Fibroblast of villous mesenchyme (primary cell): Measurements from ENCODE around the gene PDP2. TPM values are rescaled to one million over a fixed set of nuclear protein-coding genes. Genes with fewer than 3 reads are reported as not detected.

ENCODE experiments used
- DNase-seq: peaks from one replicate; pipeline ENCODE4 v3.0.0-alpha.2; 2010; ENCODE audit warnings: low read depth
- H3K4me3 ChIP-seq: 2 replicates; pipeline ENCODE4 v1.5.1; 2011; ENCODE audit warnings: low read depth, mild to moderate bottlenecking, low read length
- total RNA-seq: library from RNA; depleted of rRNA; stranded (reverse); fragments of >200 nt; gene quantifications from 2 replicates; pipeline ENCODE4 v1.2.3, GENCODE V29; 2012
- TF ChIP-seq, protein P1 (sequence below): IDR thresholded peaks from 2 replicates; pipeline ENCODE4 v1.5.1; 2012; ENCODE audit warnings: low read depth, mild to moderate bottlenecking, low read length; ENCODE audit not compliant: insufficient read depth

PDP2 gene
- total RNA-seq, 1 donor: 25.9 TPM

DNA sequence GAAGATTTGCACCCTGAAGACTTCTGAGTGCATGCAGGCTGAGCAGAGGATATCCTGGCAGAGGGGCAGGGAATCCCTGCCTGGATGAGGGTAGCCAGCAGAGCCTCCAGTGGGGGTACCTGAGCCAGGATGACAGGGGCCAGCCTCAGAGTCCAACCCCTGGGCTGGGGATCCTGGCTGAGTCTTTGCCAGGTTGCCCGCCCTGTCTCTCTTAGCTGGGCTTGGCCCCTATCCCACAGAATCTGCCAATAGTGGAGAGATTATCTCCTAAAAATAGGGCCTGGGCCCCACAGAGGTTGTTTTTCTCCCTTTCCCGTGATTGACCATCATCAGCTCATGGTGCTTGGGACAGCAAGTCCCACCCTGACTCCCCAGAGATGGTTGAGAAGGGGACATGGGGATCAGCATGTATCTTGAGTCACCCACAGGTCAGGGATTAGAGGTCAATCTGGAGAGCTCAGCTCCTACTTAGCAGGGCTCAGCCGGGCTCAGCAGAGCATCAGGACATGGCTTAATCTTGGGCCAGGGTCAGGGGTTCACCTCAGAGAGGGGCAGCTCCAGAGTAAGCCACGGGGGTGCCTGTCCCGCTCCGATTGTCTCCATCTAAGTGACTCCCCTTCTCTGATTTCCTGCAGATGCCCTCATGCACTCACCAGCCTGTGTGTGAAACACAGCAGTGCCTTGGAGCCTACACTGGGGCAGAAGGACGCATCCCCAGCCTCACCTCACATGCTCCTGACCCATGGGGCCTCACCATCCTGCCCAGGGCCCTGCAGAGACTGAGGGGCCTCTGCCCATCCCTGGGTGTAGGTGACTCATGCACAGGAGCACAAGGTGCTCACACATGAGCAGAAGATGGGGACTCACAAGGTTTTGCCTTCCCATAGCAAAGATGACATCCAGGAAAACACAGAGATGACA, 26.9 kb downstream of the PDP2 start:
- TF ChIP-seq, protein P1, sequence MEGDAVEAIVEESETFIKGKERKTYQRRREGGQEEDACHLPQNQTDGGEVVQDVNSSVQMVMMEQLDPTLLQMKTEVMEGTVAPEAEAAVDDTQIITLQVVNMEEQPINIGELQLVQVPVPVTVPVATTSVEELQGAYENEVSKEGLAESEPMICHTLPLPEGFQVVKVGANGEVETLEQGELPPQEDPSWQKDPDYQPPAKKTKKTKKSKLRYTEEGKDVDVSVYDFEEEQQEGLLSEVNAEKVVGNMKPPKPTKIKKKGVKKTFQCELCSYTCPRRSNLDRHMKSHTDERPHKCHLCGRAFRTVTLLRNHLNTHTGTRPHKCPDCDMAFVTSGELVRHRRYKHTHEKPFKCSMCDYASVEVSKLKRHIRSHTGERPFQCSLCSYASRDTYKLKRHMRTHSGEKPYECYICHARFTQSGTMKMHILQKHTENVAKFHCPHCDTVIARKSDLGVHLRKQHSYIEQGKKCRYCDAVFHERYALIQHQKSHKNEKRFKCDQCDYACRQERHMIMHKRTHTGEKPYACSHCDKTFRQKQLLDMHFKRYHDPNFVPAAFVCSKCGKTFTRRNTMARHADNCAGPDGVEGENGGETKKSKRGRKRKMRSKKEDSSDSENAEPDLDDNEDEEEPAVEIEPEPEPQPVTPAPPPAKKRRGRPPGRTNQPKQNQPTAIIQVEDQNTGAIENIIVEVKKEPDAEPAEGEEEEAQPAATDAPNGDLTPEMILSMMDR: no peak
- H3K4me3 ChIP-seq: no peak overlapping the region
- no peak for DNase-seq

GRCh38 chr16:66908116-66908515, 27.8 kb downstream of the PDP2 start:
- DNase-seq: no peak
- TF ChIP-seq, protein P1: no peak
- no peak overlapping the region for H3K4me3 ChIP-seq

GRCh38 chr16:66908762-66909559, 28.6 kb downstream of the PDP2 start:
- no peak for DNase-seq
- no peak overlapping the region for H3K4me3 ChIP-seq
- TF ChIP-seq, protein P1: no peak

DNA sequence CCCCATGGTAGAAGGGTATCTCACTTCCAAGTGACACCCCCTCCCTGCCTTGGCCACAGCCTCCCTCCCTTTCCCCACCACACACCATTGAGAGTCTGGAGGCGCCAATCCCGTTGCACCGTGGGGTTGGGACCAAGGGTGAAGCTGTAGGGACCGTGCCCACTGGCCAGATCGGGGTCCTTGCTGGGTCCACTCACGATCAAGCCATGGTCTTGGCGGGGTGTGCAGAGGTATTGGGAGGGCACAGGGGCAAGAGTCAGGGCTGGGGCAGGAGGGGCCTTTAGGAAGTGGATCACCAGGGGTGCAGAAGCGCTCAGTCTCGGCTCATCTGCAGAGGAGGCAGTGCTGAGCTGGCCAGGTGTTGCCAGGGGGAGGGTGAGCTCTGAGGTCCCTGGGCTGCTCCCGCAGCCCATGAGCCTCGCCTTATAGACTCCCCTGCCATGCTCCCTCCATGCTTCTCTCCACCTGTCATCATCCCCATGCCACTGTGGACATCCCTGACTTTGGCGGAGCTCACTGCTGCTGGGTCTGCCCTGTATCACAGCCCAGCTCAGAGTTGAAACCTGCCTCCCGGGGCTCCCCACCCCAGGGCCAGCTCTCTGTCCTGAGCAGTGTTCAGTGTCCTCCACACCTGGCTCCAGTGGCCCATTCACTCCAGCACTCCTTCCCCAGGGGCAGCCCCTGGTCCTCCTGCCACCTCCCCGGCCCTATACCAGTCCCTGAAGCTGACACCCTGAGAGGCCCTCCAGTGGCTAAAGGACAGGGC, 30.0 kb downstream of the PDP2 start:
- DNase-seq: no peak
- TF ChIP-seq, protein P1: no peak
- H3K4me3 ChIP-seq: no peak overlapping the region

- DNase-seq: no peak
- H3K4me3 ChIP-seq: no peak overlapping the region
- TF ChIP-seq, protein P1: no peak
These were observed 30.8 kb downstream of the PDP2 start for GRCh38 chr16:66911112-66911511.

- H3K4me3 ChIP-seq: no peak overlapping the region
- no peak for DNase-seq
- TF ChIP-seq, protein P1: no peak
These were observed 31.5 kb downstream of the PDP2 start for GRCh38 chr16:66911801-66912200.
